GM12878 (cell line): Measurements from ENCODE around the gene CDC6. TPM values are rescaled to one million over a fixed set of nuclear protein-coding genes. Genes with fewer than 3 reads are reported as not detected.

ENCODE experiments used
- ATAC-seq: fragments of 200-7000 bp; cut with Tn5 transposase; 3 replicates; pipeline ENCODE4 v1.9.1; 2020; ENCODE audit warnings: mild to moderate bottlenecking, moderate library complexity
- BruUV-seq: library from RNA; stranded (reverse); fragments of 400-500 nt; replicated peaks from 2 replicates; lab custom pipeline; 2021; lab: Mats Ljungman, UMichigan
- CTCF ChIA-PET: fragments of 300-600 bp; sonication (Branson Sonifier 250); formaldehyde crosslinking; extraction: SDS; loops from one replicate; lab custom pipeline; 2021; ENCODE audit warnings: inconsistent platforms; lab: Yijun Ruan, JAX
- POLR2A ChIA-PET: fragments of 350-600 bp; formaldehyde crosslinking; extraction: SDS; loops from one replicate; lab custom pipeline; 2021; ENCODE audit warnings: inconsistent platforms; lab: Charles Lee
- RAD21 ChIA-PET: fragments of 300-600 bp; sonication (Branson Sonifier 250); formaldehyde crosslinking; loops from one replicate; lab custom pipeline; 2023; ENCODE audit warnings: antibody characterized with exemption; ENCODE audit not compliant: unreplicated experiment; lab: Charles Lee
- SMC1A ChIA-PET: fragments of 300-600 bp; sonication (Branson Sonifier 250); formaldehyde crosslinking; loops from one replicate; lab custom pipeline; 2023; ENCODE audit not compliant: unreplicated experiment, uncharacterized antibody; lab: Charles Lee
- DNase-seq: peaks from one replicate; pipeline ENCODE4 v3.0.0-alpha.2; 2011; ENCODE audit warnings: low read depth, low spot score
- FAIRE-seq: peaks from 3 replicates; lab custom pipeline; 2011; peaks lifted over from hg19 to GRCh38; lab: Jason Lieb, UNC
- H2AFZ ChIP-seq: 2 replicates; pipeline ENCODE4 v1.6.0; 2011; ENCODE audit warnings: low read depth, low read length, control low read depth; ENCODE audit not compliant: control insufficient read depth
- H3K27ac ChIP-seq: 2 replicates; pipeline ENCODE4 v1.5.1; 2011; ENCODE audit warnings: control low read depth; ENCODE audit not compliant: control insufficient read depth, insufficient read depth
- H3K27me3 ChIP-seq, 2 experiments: replicated peaks in 1 of 2; 2 replicates each; pipeline versions ENCODE4 v1.6.0 to v1.6.1; 2011; ENCODE audit warnings: low read length in 1 of 2; ENCODE audit not compliant: control insufficient read depth in 2 of 2, insufficient read depth in 2 of 2
- H3K36me3 ChIP-seq, 2 experiments: 2 replicates each; pipeline ENCODE4 v1.5.1; 2011; ENCODE audit warnings: low read length in 1 of 2; ENCODE audit not compliant: control insufficient read depth in 2 of 2, insufficient read depth in 2 of 2
- H3K4me1 ChIP-seq: 2 replicates; pipeline ENCODE4 v1.6.1; 2011; ENCODE audit warnings: mild to moderate bottlenecking, low read length, moderate library complexity, mixed read lengths; ENCODE audit not compliant: control insufficient read depth, insufficient read depth
- H3K4me2 ChIP-seq: 2 replicates; pipeline ENCODE4 v1.6.0; 2011; ENCODE audit warnings: control low read depth; ENCODE audit not compliant: control insufficient read depth, insufficient read depth
- H3K4me3 ChIP-seq: fragments of 200-600 bp; sonication (generic); 2 replicates; pipeline ENCODE4 v1.5.1; 2016
- H3K79me2 ChIP-seq: 2 replicates; pipeline ENCODE4 v1.6.0; 2011; ENCODE audit warnings: low read length; ENCODE audit not compliant: control insufficient read depth, insufficient read depth
- H3K9ac ChIP-seq: 2 replicates; pipeline ENCODE4 v1.8.0; 2011; ENCODE audit warnings: low read length, control low read depth, mixed read lengths; ENCODE audit not compliant: control insufficient read depth, insufficient read depth
- H3K9me3 ChIP-seq: replicated peaks from 3 replicates; pipeline ENCODE4 v1.5.1; 2011; ENCODE audit warnings: mild to moderate bottlenecking, low read length; ENCODE audit not compliant: control insufficient read depth, insufficient read depth
- H4K20me1 ChIP-seq: 2 replicates; pipeline ENCODE4 v1.6.0; 2011; ENCODE audit not compliant: control insufficient read depth, insufficient read depth
- ASH2L ChIP-seq: fragments of 300-600, 200-600 bp; sonication (generic); IDR thresholded peaks from 2 replicates; pipeline ENCODE4 v1.6.1; 2017; ENCODE audit warnings: low read depth, mild to moderate bottlenecking, borderline replicate concordance
- BRCA1 ChIP-seq: IDR thresholded peaks from 2 replicates; pipeline ENCODE4 v1.6.1; 2011; ENCODE audit warnings: low read depth, low read length, improper control_type of control experiment
- CHD1 ChIP-seq: IDR thresholded peaks from 2 replicates; pipeline ENCODE4 v1.6.1; 2012; ENCODE audit warnings: low read depth, low read length, improper control_type of control experiment
- CREB1 ChIP-seq: IDR thresholded peaks from 2 replicates; pipeline ENCODE4 v1.6.1; 2012; ENCODE audit warnings: low read depth, mild to moderate bottlenecking, inconsistent platforms
- NKRF ChIP-seq: fragments of 450-650 bp; conservative IDR thresholded peaks from 2 replicates; pipeline ENCODE4 v1.6.1; 2017; ENCODE audit warnings: mild to moderate bottlenecking, moderate library complexity
- NRF1 ChIP-seq: conservative IDR thresholded peaks from 2 replicates; pipeline ENCODE4 v1.6.1; 2011; ENCODE audit warnings: mild to moderate bottlenecking, low read depth, low read length, improper control_type of control experiment
- PML ChIP-seq: IDR thresholded peaks from 2 replicates; pipeline ENCODE4 v1.6.1; 2012; ENCODE audit warnings: low read length, inconsistent platforms
- RAD21 ChIP-seq: IDR thresholded peaks from 2 replicates; pipeline ENCODE4 v1.6.1; 2011; ENCODE audit warnings: mild to moderate bottlenecking, low read depth, low read length, moderate library complexity; ENCODE audit not compliant: insufficient read depth
- RCOR1 ChIP-seq: conservative IDR thresholded peaks from 2 replicates; pipeline ENCODE4 v1.6.1; 2012; ENCODE audit warnings: low read depth, low read length, improper control_type of control experiment
- RELA ChIP-seq: fragments of 450-650 bp; IDR thresholded peaks from 2 replicates; pipeline ENCODE4 v1.8.0; 2014; ENCODE audit warnings: borderline replicate concordance; ENCODE audit not compliant: partially characterized antibody
- SP1 ChIP-seq: IDR thresholded peaks from one replicate; pipeline ENCODE4 v1.6.1; 2011; ENCODE audit warnings: low read depth, low read length
- SREBF1 ChIP-seq: IDR thresholded peaks from 2 replicates; pipeline ENCODE4 v1.6.1; 2012; ENCODE audit warnings: mild to moderate bottlenecking, low read length
- ZNF24 ChIP-seq: fragments of 450-650 bp; IDR thresholded peaks from 2 replicates; pipeline ENCODE4 v1.6.1; 2017; ENCODE audit warnings: antibody characterized with exemption, mild to moderate bottlenecking
- ZNF592 ChIP-seq: fragments of 450-650 bp; IDR thresholded peaks from 2 replicates; pipeline ENCODE4 v1.6.1; 2017; ENCODE audit warnings: mild to moderate bottlenecking, moderate library complexity
- ZSCAN29 ChIP-seq: fragments of 450-650 bp; IDR thresholded peaks from 2 replicates; pipeline ENCODE4 v1.6.1; 2017; ENCODE audit warnings: mild to moderate bottlenecking, moderate library complexity
- WGBS: methylation state at CpG from one replicate; pipeline ENCODE4 v1.1.6; 2016; ENCODE audit warnings: low lambda C conversion rate; ENCODE audit not compliant: insufficient replicate concordance, insufficient coverage; ENCODE audit errors: missing lambda C conversion rate; 5-methylcytosine and 5-hydroxymethylcytosine counted together
- in situ Hi-C: fragments of 300-500 bp; cut with MboI; formaldehyde crosslinking; loops from 9 replicates; pipeline ENCODE4 v1.14.3; 2018; ENCODE audit warnings: mixed read lengths
- intact Hi-C: fragments of 100-400 bp; cut with micrococcal nuclease; formaldehyde crosslinking; loops from one replicate; pipeline ENCODE4 v1.14.2; 2022; ENCODE audit not compliant: unreplicated experiment
- polyA plus RNA-seq, 11 experiments: library from polyadenylated mRNA; depleted of rRNA in 4 of 11; unstranded in 6 of 11; stranded (reverse) in 5 of 11; fragments of >200 nt; fragmentation: Nextera tagmentation in 4 of 11; fragmentation: Illumina TruSeq in 1 of 11; extraction: Ambion mirVana in 4 of 11; extraction: Trizol in 1 of 11; gene quantifications; 1 replicate in 1 of 11; 2 replicates in 10 of 11; pipeline versions ENCODE4 v1.2.1 to v1.2.3, GENCODE V29; 2011 to 2016; ENCODE audit warnings: inconsistent platforms in 2 of 11, missing spikeins in 2 of 11, low read depth in 1 of 11
- total RNA-seq, 4 experiments: library from RNA; depleted of rRNA in 3 of 4; stranded (reverse); fragments of >200 nt in 3 of 4; fragmentation: Illumina TruSeq in 1 of 4; extraction: Trizol in 1 of 4; gene quantifications; 2 replicates each; pipeline versions ENCODE4 v1.2.1 to v1.2.3, GENCODE V29; 2013 to 2021
- TF ChIP-seq, protein P1 (sequence below): IDR thresholded peaks from 2 replicates; pipeline ENCODE4 v1.6.1; 2012; ENCODE audit warnings: mild to moderate bottlenecking, low read depth, low read length

Gene CDC6
- total and polyA plus RNA-seq, 10 of the 15 experiments (the other 5 are each of a cell fraction or from before 2014, with no cell fraction given): 13.3 to 60.9 (median 47.6) TPM

- Histone ChIP-seq H3K4me2 (no peak overlapping the region), H3K27ac (no peak overlapping the region), H3K9ac (no peak overlapping the region), H3K4me3 (no peak overlapping the region), H3K79me2 (no peaks in the 10 kb centered on the region), H4K20me1 (no peaks in the 10 kb centered on the region), H3K4me1 (no peaks in the 10 kb centered on the region), H3K9me3 (no peaks in the 10 kb centered on the region), H3K36me3 (peaks cover 12 to 17% of the 10 kb centered on the region in 2 experiments), H3K27me3 (no peaks in the 10 kb centered on the region), H2AFZ (no peak overlapping the region)
- DNase-seq (no peak), ATAC-seq (no peak), FAIRE-seq (no peak)
- in situ Hi-C loops: loop anchor here (25.0 kb wide), 1 partner anchor 269 kb away; the partner anchor contains the start of gene CSF3
- intact Hi-C loops: loop anchor here (5.0 kb wide), 1 partner anchor 39 kb away; no protein-coding TSS in a partner anchor
- 94% methylated on average over 2 of the region's 2 CpGs for WGBS
- CTCF ChIA-PET: interaction anchor here (1.8 kb wide), 1 partner anchor 9 kb away, joined by 8 read pairs; no protein-coding TSS in a partner anchor
- no TSS peak for BruUV-seq
- POLR2A ChIA-PET: interaction anchor here (0.7 kb wide), 1 partner anchor 26 kb away, joined by 9 read pairs; no protein-coding TSS in a partner anchor
- RAD21 ChIA-PET: interaction anchor here (0.7 to 1.6 kb wide), 2 partner anchors 8 to 63 kb away, joined by 4 to 6 read pairs; no protein-coding TSS in a partner anchor
- SMC1A ChIA-PET: interaction anchor here (1.2 to 2.3 kb wide), 2 partner anchors 14 to 82 kb away, joined by 3 to 5 read pairs; no protein-coding TSS in a partner anchor
- TF ChIP-seq ZNF24: no peak
- no peak for TF ChIP-seq BRCA1
- TF ChIP-seq PML: no peak
- TF ChIP-seq ZSCAN29: no peak
- TF ChIP-seq CREB1: no peak
- TF ChIP-seq NKRF: no peak
- TF ChIP-seq CHD1: no peak
- no peak for TF ChIP-seq ZNF592
- no peak for TF ChIP-seq NRF1
- no peak for TF ChIP-seq RCOR1
- TF ChIP-seq, protein P1, sequence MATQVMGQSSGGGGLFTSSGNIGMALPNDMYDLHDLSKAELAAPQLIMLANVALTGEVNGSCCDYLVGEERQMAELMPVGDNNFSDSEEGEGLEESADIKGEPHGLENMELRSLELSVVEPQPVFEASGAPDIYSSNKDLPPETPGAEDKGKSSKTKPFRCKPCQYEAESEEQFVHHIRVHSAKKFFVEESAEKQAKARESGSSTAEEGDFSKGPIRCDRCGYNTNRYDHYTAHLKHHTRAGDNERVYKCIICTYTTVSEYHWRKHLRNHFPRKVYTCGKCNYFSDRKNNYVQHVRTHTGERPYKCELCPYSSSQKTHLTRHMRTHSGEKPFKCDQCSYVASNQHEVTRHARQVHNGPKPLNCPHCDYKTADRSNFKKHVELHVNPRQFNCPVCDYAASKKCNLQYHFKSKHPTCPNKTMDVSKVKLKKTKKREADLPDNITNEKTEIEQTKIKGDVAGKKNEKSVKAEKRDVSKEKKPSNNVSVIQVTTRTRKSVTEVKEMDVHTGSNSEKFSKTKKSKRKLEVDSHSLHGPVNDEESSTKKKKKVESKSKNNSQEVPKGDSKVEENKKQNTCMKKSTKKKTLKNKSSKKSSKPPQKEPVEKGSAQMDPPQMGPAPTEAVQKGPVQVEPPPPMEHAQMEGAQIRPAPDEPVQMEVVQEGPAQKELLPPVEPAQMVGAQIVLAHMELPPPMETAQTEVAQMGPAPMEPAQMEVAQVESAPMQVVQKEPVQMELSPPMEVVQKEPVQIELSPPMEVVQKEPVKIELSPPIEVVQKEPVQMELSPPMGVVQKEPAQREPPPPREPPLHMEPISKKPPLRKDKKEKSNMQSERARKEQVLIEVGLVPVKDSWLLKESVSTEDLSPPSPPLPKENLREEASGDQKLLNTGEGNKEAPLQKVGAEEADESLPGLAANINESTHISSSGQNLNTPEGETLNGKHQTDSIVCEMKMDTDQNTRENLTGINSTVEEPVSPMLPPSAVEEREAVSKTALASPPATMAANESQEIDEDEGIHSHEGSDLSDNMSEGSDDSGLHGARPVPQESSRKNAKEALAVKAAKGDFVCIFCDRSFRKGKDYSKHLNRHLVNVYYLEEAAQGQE: no peak
- no peak for TF ChIP-seq SREBF1
- TF ChIP-seq RAD21: no peak
- no peak for TF ChIP-seq RELA
- no peak for TF ChIP-seq SP1
- no peak for TF ChIP-seq ASH2L
These were observed 6.0 kb upstream of the CDC6 start for GRCh38 chr17:40281663-40282062.
